Lower leg skin (tissue), 3 donors: ENCODE results near the gene AP2S1.

Source experiments
- CTCF ChIP-seq, 3 donors: fragments of 450-650 bp; IDR thresholded peaks; one replicate each; pipeline ENCODE4 v1.5.1; 2016; ENCODE audit warnings: antibody characterized with exemption in 3 of 3, mild to moderate bottlenecking in 3 of 3, moderate library complexity in 2 of 3
- POLR2A ChIP-seq, 2 donors: fragments of 450-650 bp; IDR thresholded peaks; one replicate each; pipeline ENCODE4 v1.6.1; 2016 to 2017; ENCODE audit warnings: antibody characterized with exemption in 2 of 2, mild to moderate bottlenecking in 1 of 2, moderate library complexity in 1 of 2

- no peak for TF ChIP-seq CTCF (IDR thresholded peaks at IDR 0.05)
- TF ChIP-seq POLR2A (IDR thresholded peaks at IDR 0.05) = no peak
Measured at GRCh38 chr19:46847528-46847927, 3.1 kb downstream of the AP2S1 start.
